K562 (cell line): ENCODE measurements around the gene ZNF837. TPM values are rescaled to one million over a fixed set of nuclear protein-coding genes. Genes with fewer than 3 reads are reported as not detected.

ENCODE experiments used
- E2F3 ChIP-seq: fragments of 250-450 bp; sonication (Bioruptor Pico); IDR thresholded peaks from 2 replicates; pipeline ENCODE4 v1.4.0; 2020; ENCODE audit warnings: mild to moderate bottlenecking
- GABPA ChIP-seq: fragments of 200-800 bp; sonication (Bioruptor generic); conservative IDR thresholded peaks from 2 replicates; pipeline ENCODE4 v1.6.1; 2016; ENCODE audit warnings: low read depth, missing genetic modification characterization, missing compliant biosample characterization
- HDAC2 ChIP-seq: fragments of 450-650 bp; IDR thresholded peaks from 2 replicates; pipeline ENCODE4 v1.6.1; 2016; ENCODE audit warnings: mild to moderate bottlenecking
- HMG20A ChIP-seq: fragments of 450-650 bp; formaldehyde crosslinking; conservative IDR thresholded peaks from 2 replicates; pipeline ENCODE4 v1.4.0; 2020; ENCODE audit warnings: mild to moderate bottlenecking, mixed read lengths
- MBD2 ChIP-seq: sonication (generic); IDR thresholded peaks from 2 replicates; pipeline ENCODE4 v1.6.1; 2016; ENCODE audit warnings: low read depth, borderline replicate concordance
- MECOM ChIP-seq: fragments of 250-450 bp; sonication (Bioruptor Pico); IDR thresholded peaks from 2 replicates; pipeline ENCODE4 v1.8.0; 2022; ENCODE audit warnings: inconsistent platforms
- MGA ChIP-seq: fragments of 450-650 bp; IDR thresholded peaks from 2 replicates; pipeline ENCODE4 v1.6.1; 2016; ENCODE audit warnings: mild to moderate bottlenecking, moderate library complexity
- NELFE ChIP-seq: IDR thresholded peaks from 2 replicates; pipeline ENCODE4 v1.6.1; 2011; ENCODE audit warnings: mild to moderate bottlenecking; ENCODE audit not compliant: insufficient read depth, insufficient read length
- NR2C2 ChIP-seq, 2 experiments: fragments of 200-800 bp in 1 of 2; sonication (Bioruptor generic) in 1 of 2; sonication (generic) in 1 of 2; formaldehyde crosslinking in 1 of 2; IDR thresholded peaks; 2 replicates each; pipeline versions ENCODE4 v1.6.1 to v1.8.0; 2016 to 2022; ENCODE audit warnings: mild to moderate bottlenecking in 1 of 2, missing compliant biosample characterization in 1 of 2, missing genetic modification characterization in 1 of 2, missing genetic modification reagents in 1 of 2
- SIN3B ChIP-seq: fragments of 450-650 bp; IDR thresholded peaks from 2 replicates; pipeline ENCODE4 v1.6.1; 2017; ENCODE audit warnings: low read depth, mild to moderate bottlenecking, moderate library complexity
- STAT5A ChIP-seq: IDR thresholded peaks from 2 replicates; pipeline ENCODE4 v1.6.1; 2012; ENCODE audit warnings: low read length, inconsistent platforms, borderline replicate concordance
- TEAD2 ChIP-seq: fragments of 450-650 bp; IDR thresholded peaks from 2 replicates; pipeline ENCODE4 v1.6.1; 2016; ENCODE audit warnings: missing genetic modification characterization, control low read depth, missing compliant biosample characterization
- ZNF347 ChIP-seq: fragments of 450-650 bp; formaldehyde crosslinking; IDR thresholded peaks from 2 replicates; pipeline ENCODE4 v1.4.0; 2020; ENCODE audit warnings: low read depth, mild to moderate bottlenecking, moderate library complexity
- ZNF583 ChIP-seq: fragments of 250-450 bp; sonication (Bioruptor Pico); IDR thresholded peaks from 2 replicates; pipeline ENCODE4 v1.4.0; 2020
- polyA plus RNA-seq, 8 experiments: library from polyadenylated mRNA; depleted of rRNA in 4 of 8; stranded (reverse) in 5 of 8; unstranded in 3 of 8; fragments of >200 nt; fragmentation: Nextera tagmentation in 2 of 8; fragmentation: Illumina TruSeq in 1 of 8; extraction: Ambion mirVana in 2 of 8; extraction: Trizol in 1 of 8; gene quantifications; 2 replicates each; pipeline versions ENCODE4 v1.2.1 to v1.2.3, GENCODE V29; 2011 to 2014; ENCODE audit warnings: inconsistent platforms in 1 of 8, missing spikeins in 1 of 8
- total RNA-seq, 7 experiments: library from RNA; depleted of rRNA in 6 of 7; stranded (reverse); fragments of >200 nt in 6 of 7; fragmentation: Illumina TruSeq in 2 of 7; extraction: Trizol in 2 of 7; gene quantifications; 2 replicates each; pipeline versions ENCODE4 v1.2.1 to v1.2.3, GENCODE V29; 2011 to 2021; ENCODE audit warnings: low replicate concordance in 1 of 7
- TF ChIP-seq, protein P1 (sequence below): fragments of 450-650 bp; IDR thresholded peaks from 2 replicates; pipeline ENCODE4 v1.6.1; 2014; ENCODE audit warnings: low read depth, mild to moderate bottlenecking, moderate library complexity, borderline replicate concordance

Gene ZNF837
- total and polyA plus RNA-seq, 9 of the 15 experiments (the other 6 are each of a cell fraction or from before 2014, with no cell fraction given), result 0.11 to 2.1 (median 0.57) TPM; not detected in 4

DNA sequence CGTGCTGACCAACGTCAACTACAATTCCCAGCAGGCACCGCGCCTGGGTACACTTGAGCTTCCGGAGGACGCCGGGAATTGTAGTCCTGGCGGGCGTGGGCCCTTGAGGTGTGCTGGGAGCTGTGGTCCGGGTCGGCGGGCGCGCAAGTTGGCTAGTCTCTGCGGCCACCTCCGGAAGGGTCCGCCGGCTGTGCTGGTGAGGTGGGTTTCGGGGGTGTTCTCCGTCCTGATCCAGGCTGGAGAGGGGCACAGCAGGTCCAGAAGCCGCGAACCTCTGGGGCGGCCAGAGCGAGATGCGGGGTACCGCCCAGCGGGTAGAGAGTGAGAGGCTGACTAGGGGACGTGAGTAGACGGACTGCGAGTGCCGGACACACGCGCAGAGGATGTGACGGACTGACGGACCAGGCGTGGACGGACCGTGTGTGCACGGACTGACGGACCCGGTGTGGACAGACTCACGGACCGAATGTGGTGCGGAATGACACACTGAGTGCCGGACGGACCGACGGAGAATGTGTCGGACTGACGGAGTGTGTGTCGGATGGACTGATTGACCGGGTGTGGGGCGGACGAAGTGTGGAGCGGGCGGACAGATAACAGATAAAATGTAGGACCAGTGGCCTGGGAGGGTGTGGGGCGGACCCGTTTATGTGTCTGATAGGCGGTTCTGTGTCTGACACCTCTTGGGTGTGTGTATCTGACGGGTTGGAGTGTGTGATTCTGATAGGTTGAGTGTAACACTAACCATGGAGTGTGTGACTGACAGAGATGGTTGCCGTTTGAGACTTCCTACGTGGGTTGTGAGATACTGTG, 53.7 kb downstream of the ZNF837 start, which contains the start of gene ZSCAN22 (continued):
- TF ChIP-seq MGA, result no peak; the same call in 1 of the 2 replicates
- TF ChIP-seq NR2C2 (CRISPR knock-in tag; IDR thresholded peaks at IDR 0.05), result peak; percentile 82
- TF ChIP-seq NR2C2 (tag; IDR thresholded peaks at IDR 0.05), result peak; percentile 93
- peak; percentile 72; the same call in 1 of the 2 replicates for TF ChIP-seq ZNF583
- no peak; the same call in 1 of the 2 replicates for TF ChIP-seq STAT5A
- TF ChIP-seq MBD2, result peak; percentile 93
- no peak for TF ChIP-seq ZNF347
- no peak for TF ChIP-seq E2F3 (CRISPR knock-in tag)
- TF ChIP-seq HMG20A (CRISPR knock-in tag), result no peak
- TF ChIP-seq, protein P1, sequence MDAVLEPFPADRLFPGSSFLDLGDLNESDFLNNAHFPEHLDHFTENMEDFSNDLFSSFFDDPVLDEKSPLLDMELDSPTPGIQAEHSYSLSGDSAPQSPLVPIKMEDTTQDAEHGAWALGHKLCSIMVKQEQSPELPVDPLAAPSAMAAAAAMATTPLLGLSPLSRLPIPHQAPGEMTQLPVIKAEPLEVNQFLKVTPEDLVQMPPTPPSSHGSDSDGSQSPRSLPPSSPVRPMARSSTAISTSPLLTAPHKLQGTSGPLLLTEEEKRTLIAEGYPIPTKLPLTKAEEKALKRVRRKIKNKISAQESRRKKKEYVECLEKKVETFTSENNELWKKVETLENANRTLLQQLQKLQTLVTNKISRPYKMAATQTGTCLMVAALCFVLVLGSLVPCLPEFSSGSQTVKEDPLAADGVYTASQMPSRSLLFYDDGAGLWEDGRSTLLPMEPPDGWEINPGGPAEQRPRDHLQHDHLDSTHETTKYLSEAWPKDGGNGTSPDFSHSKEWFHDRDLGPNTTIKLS, result peak; percentile 99
- TF ChIP-seq SIN3B, result peak; percentile 95
- no peak for TF ChIP-seq NELFE
- no peak for TF ChIP-seq MECOM (CRISPR knock-in tag)
- peak; percentile 98 for TF ChIP-seq GABPA
- TF ChIP-seq HDAC2, result peak; percentile 86; the same call in 1 of the 2 replicates
- no peak for TF ChIP-seq TEAD2 (tag)
